Activated CD4-positive, alpha-beta T cell treated with anti-CD3 and anti-CD28 coated beads, Interleukin-2, amount 50 U/mL, for 24 hours (primary cell): ENCODE data around the gene MS4A18.
"Not testable (repeated sequence)": the region's sequence is repeated elsewhere in the genome, so short reads cannot be mapped to it uniquely, and the experiment has no call there.

Source experiments
- DNase-seq, 2 donors: peaks; one replicate each; pipeline ENCODE4 v3.0.0-alpha.2; 2020; ENCODE audit warnings: low read depth in 1 of 2, low spot score in 1 of 2

MS4A18 gene

DNA sequence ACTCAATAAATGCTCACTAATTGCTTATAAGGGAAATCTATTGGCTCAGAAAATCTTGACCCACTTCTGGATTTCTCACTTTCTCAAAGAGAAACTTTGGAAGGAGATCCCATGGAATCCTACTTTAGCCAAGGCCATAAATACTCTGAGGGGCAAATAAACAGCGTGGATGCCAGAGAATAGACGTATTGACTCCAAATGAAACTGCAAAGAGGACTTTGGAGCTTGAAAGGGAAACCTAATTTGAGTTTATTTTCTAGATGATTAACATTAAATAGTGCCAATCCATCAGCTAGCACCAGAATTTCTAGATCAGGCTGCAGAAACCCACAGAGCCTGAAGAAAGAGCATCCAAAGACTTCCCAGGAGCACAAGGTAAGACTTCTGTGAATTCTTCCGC is at the start of gene MS4A18:
Gene MS4A18, plus strand, starts transcription at position 301 of the 400 bp plus-strand sequence.
- no peak for DNase-seq

DNA sequence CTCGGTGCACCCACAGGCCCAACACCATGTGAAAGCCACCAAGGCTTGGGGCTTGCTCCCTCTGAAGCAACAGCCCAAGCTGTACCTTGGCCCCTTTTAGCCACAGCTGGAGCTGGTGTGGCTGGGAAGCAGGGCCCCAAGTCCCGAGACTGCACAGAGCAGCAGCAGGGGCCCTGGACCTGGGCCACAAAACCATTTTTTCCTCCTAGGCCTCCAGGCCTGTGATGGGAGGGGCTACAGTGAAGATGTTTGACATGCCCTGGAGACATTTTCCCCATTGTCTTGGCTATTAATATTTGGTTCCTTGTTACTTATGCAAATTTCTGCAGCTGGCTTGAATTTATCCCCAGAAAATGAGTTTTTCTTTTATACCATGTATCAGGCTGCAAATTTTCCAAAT is 46.3 kb upstream of the MS4A18 start:
- DNase-seq, result not testable (repeated sequence)

DNA sequence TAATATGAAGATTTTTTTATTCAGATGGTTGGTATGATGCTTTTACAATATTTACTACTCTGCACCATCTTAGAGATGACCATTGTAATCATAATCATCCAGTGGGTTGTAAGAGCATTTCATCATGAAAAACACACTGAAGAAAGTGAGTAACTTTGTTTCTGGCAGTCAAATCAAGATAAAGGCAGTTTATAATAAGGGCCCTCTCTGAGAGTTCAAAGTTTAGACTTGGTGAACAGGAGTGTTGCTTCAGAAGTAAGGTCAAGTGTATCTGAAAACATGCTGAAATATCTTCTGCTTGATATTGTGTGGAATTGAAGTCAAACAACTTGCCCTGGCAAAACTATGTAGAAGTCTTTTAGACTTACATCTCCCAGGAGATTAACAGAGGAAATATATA is 44.6 kb upstream of the MS4A18 start:
- no peak for DNase-seq

DNA sequence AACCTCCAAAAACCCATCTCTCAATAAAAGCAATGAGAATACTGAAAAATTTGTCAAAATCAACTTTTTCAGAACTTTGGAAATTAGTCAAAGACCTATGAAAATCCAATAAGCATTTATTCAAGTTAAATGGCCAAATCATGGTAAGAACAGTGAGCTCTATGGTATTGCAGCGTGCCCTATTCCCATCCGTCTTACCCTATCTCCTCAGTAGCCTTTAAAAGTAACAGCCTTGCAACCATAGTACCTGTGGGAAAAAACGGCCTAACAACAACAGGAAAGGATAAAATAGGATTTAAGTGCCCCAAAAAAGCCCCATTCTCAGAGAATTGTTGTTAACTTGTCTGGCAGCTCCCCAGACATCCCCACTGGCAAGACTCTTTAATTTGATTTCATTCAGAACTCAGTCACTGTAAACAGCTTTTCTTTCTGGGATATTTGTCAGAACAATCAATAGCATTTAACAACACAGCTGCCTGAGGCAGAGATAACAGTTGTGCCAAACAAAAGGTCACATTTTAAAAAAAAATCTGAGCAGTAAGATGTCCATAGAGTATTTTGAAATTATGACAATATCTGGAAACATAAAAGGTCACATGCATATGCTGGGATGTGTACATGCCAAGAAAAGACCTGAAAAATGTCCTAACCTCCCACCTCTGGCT is 43.9 kb upstream of the MS4A18 start:
- DNase-seq, result no peak

DNA sequence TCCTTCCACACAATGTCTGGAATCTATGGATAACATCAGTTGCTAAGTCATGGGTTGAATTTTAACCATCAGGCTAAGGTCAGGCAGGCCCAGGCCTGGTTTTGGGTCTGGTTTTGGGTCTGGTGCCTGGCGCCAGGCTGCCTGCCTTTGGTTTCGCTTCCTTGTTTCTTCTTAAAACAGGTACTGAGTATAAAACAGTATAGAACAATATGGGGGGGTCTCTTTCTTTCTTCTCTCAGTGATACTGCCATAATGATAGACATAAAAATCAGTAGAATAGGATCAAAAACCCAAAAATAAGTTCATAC is 40.0 kb upstream of the MS4A18 start:
- not testable (repeated sequence) for DNase-seq

DNA sequence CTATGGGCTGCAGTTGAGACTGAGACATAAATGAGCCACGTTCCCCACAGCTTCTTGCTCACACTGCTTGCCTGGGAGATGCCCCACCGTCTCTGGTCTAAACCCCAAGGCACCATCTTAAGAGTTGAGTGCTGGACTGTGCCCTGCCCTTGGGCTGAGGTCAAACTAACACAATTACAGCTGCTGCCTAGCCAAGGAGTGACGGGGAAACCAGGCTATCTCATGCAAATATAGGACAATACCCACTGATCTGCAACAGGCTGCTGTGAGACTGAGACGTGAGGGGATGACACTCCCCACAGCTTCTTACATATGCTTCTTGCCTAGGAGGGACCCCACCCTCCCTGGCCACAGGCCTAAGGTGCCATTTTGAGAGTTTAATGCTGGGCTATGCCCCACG is 32.9 kb upstream of the MS4A18 start:
- no peak for DNase-seq

DNA sequence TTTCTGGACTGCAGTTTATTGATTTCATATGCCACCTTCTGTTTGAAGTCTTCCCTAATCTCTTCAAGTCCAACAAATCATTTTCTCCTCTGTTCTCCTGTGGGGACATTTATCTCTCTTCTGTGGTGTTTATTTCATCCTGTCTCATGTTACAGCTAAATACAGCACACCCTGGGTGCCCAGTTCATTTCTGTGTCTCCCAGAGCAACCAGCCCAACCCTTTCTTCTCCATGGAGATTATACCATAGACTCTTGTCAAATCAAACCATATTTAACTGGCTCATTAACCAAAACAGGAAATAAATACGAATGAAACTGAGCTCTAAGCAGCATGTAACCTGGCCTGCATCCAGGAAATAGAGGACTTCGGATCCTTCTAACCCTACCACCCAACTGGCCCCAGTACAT is 25.2 kb upstream of the MS4A18 start, which contains the start of gene MS4A8:
Gene MS4A8, plus strand, starts transcription at position 329 of the 408 bp plus-strand sequence. CDS start 1,249 bp downstream, outside the sequence.
- no peak for DNase-seq

DNA sequence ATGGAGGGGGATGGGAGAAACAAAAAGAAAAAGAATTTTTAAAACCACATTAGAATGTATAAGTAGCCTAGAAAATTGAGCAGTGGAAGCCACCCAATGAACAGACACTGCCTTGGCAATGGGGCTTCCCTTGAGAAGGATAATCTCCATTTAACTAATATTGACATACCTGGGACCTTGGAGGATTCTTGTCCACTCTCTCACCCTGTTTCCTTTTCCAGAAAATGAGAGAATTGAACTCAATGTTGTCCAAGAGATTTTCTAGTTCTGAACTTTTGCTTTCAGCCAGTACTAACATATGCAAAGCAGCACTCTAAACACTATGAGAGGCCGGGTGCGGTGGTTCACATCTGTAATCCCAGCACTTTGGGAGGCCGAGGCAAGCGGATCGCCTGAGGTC is 24.6 kb upstream of the MS4A18 start:
- no peak for DNase-seq

DNA sequence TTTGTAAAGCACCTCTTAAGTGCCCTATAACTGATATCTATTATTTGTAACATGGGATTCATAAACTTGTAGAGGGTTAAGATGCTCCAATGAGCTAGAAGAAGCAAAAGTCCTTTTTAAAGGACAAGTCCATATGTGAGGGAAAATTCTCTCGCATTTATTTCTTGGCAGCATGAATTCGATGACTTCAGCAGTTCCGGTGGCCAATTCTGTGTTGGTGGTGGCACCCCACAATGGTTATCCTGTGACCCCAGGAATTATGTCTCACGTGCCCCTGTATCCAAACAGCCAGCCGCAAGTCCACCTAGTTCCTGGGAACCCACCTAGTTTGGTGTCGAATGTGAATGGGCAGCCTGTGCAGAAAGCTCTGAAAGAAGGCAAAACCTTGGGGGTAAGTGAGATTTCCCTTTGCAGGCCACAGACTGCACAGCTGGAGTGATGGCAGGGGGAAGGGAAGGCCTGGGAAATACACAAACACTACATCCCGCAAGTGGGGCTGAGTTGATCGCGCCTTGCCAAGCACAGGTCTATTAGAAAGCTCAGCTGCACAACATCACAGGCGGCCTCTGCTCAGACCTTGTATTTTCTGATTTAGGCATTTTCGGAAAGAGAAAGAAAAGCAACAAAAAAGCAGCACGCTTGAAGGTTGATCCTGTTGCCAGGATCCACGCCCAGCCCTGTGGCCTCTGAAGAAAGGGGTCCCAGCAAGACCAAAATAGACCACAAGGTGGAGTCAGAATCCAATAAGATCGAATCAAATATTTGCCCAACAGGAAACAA is 23.6 kb upstream of the MS4A18 start:
- no peak for DNase-seq

DNA sequence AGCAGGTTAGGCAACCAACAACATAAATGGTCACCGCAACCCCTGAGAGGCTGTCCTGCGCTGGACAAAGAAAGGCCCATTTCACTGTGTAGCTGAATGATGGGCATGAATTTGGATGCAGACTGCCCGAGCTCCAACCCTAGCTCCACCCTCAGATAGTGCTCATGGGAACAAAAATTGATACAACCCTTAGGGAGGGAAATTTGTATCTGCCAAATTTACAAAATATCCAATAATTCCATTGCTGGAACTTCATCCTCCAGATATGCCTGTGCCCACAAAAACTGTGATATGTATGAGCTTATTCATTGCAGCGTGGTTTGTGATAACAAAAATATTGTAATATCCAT is 23.1 kb upstream of the MS4A18 start:
- DNase-seq, result no peak

DNA sequence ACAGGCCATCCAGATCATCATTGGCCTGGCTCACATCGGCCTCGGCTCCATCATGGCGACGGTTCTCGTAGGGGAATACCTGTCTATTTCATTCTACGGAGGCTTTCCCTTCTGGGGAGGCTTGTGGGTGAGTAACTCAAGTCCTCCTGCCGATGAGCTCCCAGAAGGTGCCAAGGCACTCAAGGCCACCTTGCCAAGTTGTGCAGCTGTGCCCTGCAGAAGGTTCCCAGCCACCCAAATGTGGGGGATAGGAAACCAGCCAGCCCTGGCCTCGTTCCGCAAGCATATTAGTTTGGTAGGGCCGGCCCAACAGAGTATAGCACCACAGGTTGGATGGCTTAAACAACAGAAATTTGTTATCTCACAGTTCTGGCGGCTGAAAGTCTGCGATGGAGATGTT is 21.1 kb upstream of the MS4A18 start:
- no peak for DNase-seq

DNA sequence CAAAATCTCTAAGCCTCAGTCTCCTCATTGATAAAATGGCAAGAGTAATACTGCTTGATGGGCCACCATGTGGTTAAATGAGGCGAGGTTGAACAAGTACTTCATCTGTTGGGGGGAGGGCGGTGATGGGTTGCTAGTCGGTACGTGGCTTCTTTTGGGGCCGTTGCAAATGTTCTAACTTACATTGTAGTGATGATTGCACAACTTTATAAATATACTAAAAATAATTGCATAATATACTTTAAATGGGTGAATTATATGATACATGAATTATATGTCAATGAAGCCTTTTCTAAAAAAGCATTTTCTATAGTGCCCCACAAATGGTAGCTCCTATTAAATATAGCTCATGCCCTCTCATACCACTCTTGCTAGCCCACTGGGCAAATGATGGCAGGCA is 18.6 kb upstream of the MS4A18 start:
- DNase-seq, result no peak

DNA sequence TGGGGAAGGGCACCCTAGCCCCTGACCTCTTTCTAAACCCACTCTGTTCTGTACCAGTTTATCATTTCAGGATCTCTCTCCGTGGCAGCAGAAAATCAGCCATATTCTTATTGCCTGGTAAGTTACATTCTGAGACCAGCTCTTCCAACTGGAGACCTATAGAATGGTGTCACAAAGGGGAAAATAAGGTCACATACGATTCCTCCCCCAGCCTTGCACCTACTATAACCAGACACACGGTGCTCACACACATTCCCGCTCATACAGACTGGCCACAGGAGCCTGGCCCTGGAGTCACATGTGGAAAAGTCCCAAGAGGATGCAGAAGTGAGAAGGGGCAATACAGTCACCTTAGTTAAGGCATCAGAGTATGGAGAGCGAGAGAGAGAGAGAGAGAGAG is 17.6 kb upstream of the MS4A18 start:
- no peak for DNase-seq

DNA sequence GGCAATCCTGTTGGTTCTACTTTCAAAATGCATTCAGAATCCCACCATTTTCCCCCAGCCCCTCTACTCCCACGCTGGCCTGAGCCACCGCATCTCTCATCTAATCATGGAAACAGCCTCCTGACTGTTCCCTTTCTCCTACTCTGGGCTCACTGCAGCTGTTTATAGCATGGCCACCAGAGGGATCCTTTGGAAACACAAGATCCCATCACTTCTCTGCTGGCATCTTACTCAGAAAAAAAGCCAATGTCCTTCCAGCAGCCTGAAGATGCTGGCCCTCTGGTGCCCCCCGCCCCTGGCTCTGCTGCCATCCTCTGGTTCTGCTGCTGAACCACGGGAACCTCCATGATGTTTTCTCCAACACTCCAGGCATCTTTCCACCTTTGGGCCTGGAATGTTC is 14.0 kb upstream of the MS4A18 start:
- DNase-seq, result no peak

DNA sequence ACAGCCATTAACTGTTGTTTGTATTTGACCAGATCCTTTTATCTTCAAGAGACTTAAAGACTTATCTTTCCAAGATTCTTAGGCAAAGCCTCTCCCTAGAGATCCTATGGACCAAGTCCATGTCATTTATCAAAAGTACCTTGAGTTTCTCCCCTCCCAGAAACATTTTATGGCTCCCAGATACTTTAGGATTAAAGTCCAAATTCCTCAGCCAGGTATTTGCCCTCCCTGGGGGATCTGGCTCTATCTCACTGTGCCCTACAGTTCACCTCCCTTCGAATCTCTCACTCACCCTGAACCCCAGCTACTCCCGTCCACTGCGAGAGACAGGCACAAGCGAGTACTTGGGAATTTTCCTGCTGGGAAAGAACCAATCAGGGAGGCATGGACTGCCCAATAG is 13.2 kb upstream of the MS4A18 start:
- DNase-seq, result no peak

DNA sequence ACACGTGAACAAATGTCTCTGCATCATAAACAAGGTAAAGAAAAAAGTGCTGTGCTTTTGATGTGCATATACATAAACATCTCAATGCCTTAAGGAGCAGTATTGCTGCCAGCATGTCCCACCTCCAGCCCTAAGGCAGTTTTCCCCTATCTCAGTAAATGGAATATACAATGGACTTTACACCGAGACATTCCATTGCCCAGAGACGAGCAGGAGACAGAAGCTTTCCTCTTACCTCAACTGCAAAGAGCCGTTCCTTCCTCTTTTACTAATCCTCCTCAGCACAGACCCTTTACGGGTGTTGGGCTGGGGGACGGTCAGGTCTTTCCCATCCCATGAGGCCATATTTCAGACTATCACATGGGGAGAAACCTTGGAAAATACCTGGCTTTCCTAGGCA is 11.1 kb upstream of the MS4A18 start:
- not testable (repeated sequence) for DNase-seq

DNA sequence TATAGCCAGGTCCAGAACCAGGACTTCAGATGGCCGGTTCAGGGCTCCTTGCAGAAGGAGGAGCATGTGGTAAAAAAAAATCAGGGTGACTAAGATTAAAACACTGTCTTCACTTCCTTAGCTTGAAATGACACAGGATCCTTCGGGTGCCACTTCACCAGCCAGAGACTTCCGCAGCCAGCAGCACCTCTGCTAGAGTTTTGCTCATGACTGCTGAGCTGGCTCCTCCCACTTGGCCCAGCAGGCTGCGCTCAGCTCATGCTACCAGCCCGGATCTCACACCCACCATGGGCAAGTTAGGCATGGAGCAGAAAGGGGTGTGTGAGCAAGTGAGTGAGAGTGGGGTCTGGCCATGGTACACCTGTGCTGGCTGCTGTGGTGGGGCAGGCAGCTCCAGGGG is 6.6 kb upstream of the MS4A18 start:
- DNase-seq, result no peak

DNA sequence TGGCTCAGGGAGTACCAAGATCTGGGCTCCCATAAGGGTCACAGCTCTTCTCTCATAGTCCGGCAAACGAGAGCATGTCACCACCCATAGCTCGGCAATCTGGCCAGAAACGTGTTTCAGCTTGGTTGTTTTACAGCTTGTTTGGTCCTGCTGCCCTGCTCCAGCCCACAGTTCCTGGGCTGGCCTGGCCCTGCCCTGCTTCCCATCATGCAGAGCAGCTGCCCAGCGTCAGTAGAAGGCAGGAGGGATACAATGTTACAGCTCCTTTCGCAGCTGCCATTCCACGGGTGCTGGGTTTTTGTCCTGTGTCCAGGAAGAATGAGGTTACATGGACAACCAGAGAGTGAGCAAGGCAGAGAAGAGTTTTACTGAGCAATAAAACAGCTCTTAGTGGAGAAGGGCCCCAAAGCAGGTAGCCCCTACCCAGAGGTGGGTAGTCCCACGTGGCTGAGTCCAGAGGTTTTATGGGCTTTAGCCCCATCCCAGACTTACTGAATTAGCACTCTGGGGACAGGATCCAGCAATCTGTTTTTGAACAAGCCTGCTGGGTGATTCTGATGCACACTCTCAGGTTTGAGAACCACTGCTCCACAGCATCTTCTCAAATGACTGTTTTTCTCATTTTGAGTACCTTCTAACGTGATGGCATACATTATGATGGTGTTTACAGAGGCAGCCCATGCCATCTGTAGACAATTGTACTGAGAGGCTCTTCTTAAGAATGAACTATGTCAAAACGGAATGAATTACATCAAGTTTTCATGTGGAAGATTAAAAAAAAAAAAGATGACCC is 5.8 kb upstream of the MS4A18 start:
- no peak for DNase-seq

DNA sequence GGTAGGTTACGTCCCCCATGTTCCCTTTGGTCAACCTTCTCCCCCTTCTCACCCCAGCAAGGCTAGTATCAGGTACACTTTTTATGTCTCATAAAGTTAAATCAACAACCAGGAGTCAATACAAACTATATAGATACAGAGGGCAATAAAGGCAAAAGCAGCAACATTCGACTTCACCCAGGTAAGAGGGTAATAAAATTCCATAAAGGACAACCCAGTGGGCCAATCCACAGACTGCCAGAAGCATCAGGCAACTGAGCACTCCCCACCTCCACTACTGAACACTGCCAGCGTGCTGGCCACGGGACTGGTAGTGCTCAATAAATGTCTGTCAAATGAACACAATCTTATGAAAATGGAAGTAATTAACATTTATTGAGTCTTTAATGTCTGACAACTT is 5.1 kb upstream of the MS4A18 start:
- no peak for DNase-seq

DNA sequence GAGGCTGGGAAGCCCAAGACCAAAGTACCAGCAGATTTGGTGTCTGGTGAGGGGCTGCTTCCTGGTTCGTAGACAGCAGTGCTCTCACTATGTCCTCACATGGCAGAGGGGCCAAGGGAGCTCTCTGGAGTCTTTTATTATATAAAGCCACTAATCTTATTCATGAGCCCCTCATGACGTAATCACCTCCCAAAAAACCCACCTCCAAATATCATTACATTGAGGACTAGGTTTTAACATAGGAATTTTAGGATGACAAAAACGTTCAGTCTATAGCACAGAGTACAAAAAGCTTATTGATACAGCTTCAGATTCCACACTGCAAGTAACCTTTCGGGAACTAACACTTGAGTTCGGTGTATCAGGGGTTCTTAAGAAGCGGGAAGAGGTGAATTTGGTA is 4.1 kb upstream of the MS4A18 start:
- no peak for DNase-seq

DNA sequence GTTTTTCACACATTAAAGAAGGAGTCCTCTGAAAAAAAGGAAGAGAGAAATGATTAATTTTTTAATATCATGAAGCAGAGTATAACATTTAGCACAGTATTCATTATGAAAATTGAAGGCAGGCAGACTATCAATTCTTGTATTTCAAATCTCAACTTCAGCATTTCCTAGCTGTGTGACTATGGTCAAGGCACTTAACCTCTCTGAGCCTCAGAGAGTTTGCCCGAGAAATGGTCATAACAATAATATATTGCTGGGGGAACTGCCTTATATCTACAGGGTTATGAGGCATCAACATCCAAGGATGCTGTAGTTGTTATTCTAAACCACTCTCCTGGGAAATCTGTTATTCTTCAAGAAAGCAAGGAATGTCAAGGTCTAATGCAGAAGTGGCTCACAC is 1.1 kb downstream of the MS4A18 start:
- DNase-seq, result no peak

DNA sequence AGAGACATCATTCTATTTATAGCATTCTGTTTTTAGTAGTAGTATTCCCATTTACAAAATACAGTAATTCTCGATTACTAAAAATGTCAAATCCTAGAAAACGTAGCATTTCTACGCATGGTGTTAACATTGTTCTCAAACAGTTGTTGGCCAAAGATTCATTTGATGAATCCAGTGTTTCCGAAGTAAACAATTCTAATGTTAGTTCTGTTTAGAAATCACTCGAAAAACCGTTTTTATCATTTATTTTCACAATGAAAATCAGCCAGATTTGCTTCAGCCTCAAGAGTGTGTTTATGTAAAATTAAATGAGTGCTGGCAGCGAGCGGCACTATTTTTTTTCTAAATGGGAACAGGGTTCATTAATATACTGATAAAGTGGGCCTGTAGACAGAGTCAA is 7.1 kb downstream of the MS4A18 start:
- DNase-seq, result no peak
